SK-N-SH treated with all-trans-retinoic acid at 6 μM for 48 hours (cell line): ENCODE results near the gene DPPA2.

Source experiments
- ATAC-seq: fragments of 200-7000 bp; cut with Tn5 transposase; 3 replicates; pipeline ENCODE4 v1.9.1; 2020; ENCODE audit warnings: mild to moderate bottlenecking, moderate library complexity
- CREB5 ChIP-seq: fragments of 250-450 bp; sonication (Bioruptor Pico); IDR thresholded peaks from 2 replicates; pipeline ENCODE4 v1.5.1; 2020; ENCODE audit warnings: low read depth, mild to moderate bottlenecking, moderate library complexity
- CSDC2 ChIP-seq: fragments of 250-450 bp; sonication (Bioruptor Pico); IDR thresholded peaks from 2 replicates; pipeline ENCODE4 v1.5.0; 2020; ENCODE audit warnings: mild to moderate bottlenecking, moderate library complexity
- ISL1 ChIP-seq: fragments of 250-450 bp; sonication (Bioruptor Pico); IDR thresholded peaks from 2 replicates; pipeline ENCODE4 v2.1.2; 2022; ENCODE audit warnings: mild to moderate bottlenecking, moderate library complexity
- OSR1 ChIP-seq: fragments of 250-450 bp; sonication (Bioruptor Pico); IDR thresholded peaks from 2 replicates; pipeline ENCODE4 v1.8.0; 2022; ENCODE audit warnings: moderate library complexity, mild to moderate bottlenecking, inconsistent platforms
- POU6F1 ChIP-seq: fragments of 250-450 bp; sonication (Bioruptor Pico); IDR thresholded peaks from 2 replicates; pipeline ENCODE4 v1.8.0; 2021; ENCODE audit warnings: low read depth, mild to moderate bottlenecking, moderate library complexity, borderline replicate concordance
- SNAI2 ChIP-seq: fragments of 250-450 bp; sonication (Bioruptor Pico); IDR thresholded peaks from 2 replicates; pipeline ENCODE4 v1.5.0; 2020; ENCODE audit warnings: mild to moderate bottlenecking, moderate library complexity
- TCF4 ChIP-seq: fragments of 250-450 bp; sonication (Bioruptor Pico); IDR thresholded peaks from 2 replicates; pipeline ENCODE4 v1.8.0; 2021; ENCODE audit warnings: mild to moderate bottlenecking, moderate library complexity, borderline replicate concordance
- TOX ChIP-seq: fragments of 250-450 bp; sonication (Bioruptor Pico); IDR thresholded peaks from 2 replicates; pipeline ENCODE4 v1.8.0; 2021; ENCODE audit warnings: mild to moderate bottlenecking, moderate library complexity, borderline replicate concordance
- ZC3H10 ChIP-seq: fragments of 250-450 bp; sonication (Bioruptor Pico); IDR thresholded peaks from 2 replicates; pipeline ENCODE4 v1.5.1; 2021; ENCODE audit warnings: mild to moderate bottlenecking, moderate library complexity
- ZFP3 ChIP-seq: fragments of 250-450 bp; sonication (Bioruptor Pico); IDR thresholded peaks from 2 replicates; pipeline ENCODE4 v1.5.0; 2020; ENCODE audit warnings: mild to moderate bottlenecking, moderate library complexity
- ZNF565 ChIP-seq: fragments of 450-650 bp; formaldehyde crosslinking; conservative IDR thresholded peaks from 2 replicates; pipeline ENCODE4 v1.5.0; 2020; ENCODE audit warnings: low read depth, mild to moderate bottlenecking, moderate library complexity
- ZNF70 ChIP-seq: fragments of 450-650 bp; formaldehyde crosslinking; IDR thresholded peaks from 2 replicates; pipeline ENCODE4 v1.5.0; 2020; ENCODE audit warnings: mild to moderate bottlenecking, moderate library complexity
- TF ChIP-seq, protein P1 (sequence below): fragments of 250-450 bp; sonication (Bioruptor Pico); IDR thresholded peaks from 2 replicates; pipeline ENCODE4 v1.5.1; 2021; ENCODE audit warnings: mild to moderate bottlenecking, moderate library complexity
- TF ChIP-seq, protein P2 (sequence below): fragments of 250-450 bp; sonication (Bioruptor Pico); IDR thresholded peaks from 2 replicates; pipeline ENCODE4 v1.5.0; 2020; ENCODE audit warnings: mild to moderate bottlenecking, moderate library complexity

Gene DPPA2

GRCh38 chr3:109269577-109270275, 46.6 kb downstream of the DPPA2 start:
- no peak for TF ChIP-seq ZNF70 (CRISPR knock-in tag)
- no peak for ATAC-seq

DNA sequence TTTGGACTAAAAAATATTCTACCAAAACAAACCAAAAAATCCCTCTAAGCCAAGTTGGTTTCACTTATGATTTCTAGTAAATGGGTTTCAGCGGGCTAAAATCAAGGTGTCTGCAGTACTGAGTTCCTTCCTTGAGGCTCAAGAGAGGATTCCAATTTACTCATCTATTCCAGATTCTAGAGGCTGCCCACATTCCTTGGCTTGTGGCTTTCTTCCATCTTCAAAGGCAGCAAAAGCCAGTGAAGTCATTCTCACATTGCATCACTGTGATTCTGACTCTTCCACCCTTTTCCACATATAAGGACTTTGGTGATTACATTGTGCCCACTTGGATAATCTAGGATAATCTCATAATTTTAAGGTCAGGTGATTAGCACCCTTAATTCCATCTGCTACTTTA, 48.1 kb downstream of the DPPA2 start:
- ATAC-seq: no peak
- TF ChIP-seq OSR1 (CRISPR knock-in tag): no peak
- TF ChIP-seq ISL1 (CRISPR knock-in tag): no peak
- TF ChIP-seq CREB5: no peak
- TF ChIP-seq ZNF70 (CRISPR knock-in tag): no peak

DNA sequence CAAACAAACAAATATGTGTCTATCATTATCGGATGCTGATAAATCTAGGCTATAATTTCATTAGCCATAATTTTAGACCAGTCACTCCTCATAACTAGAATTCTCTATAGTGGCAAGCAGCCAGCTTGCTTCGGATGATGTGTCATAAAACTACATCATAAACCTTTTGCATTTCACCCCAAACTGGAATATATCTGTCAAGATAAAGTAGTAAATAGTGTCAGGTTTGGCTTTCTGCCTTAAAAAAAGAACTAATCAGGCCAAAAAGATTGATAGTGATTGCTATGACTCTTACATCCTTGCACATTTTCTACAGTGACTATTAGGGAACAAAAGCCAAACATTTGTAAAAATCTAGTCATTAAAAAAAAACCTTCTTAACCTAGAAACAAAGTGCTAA, 51.0 kb downstream of the DPPA2 start:
- peak; percentile 39; the same call in 1 of the 3 replicates for ATAC-seq
- TF ChIP-seq ZFP3 (CRISPR knock-in tag) (no peak), ZC3H10 (CRISPR knock-in tag) (0 out of 2 replicates have a peak, but pooled peaks have one; percentile 44), TOX (CRISPR knock-in tag) (peak; percentile 53; the same call in 1 of the 2 replicates)

GRCh38 chr3:109257269-109257668, 59.0 kb downstream of the DPPA2 start:
- ATAC-seq: peak; percentile 99
- no peak for TF ChIP-seq TCF4 (CRISPR knock-in tag)
- TF ChIP-seq, protein P1, sequence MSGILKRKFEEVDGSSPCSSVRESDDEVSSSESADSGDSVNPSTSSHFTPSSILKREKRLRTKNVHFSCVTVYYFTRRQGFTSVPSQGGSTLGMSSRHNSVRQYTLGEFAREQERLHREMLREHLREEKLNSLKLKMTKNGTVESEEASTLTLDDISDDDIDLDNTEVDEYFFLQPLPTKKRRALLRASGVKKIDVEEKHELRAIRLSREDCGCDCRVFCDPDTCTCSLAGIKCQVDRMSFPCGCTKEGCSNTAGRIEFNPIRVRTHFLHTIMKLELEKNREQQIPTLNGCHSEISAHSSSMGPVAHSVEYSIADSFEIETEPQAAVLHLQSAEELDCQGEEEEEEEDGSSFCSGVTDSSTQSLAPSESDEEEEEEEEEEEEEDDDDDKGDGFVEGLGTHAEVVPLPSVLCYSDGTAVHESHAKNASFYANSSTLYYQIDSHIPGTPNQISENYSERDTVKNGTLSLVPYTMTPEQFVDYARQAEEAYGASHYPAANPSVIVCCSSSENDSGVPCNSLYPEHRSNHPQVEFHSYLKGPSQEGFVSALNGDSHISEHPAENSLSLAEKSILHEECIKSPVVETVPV (CRISPR knock-in tag): no peak
- TF ChIP-seq ZC3H10 (CRISPR knock-in tag): peak; percentile 77
- no peak for TF ChIP-seq CSDC2 (CRISPR knock-in tag)
- no peak for TF ChIP-seq ZNF565 (CRISPR knock-in tag)
- no peak for TF ChIP-seq TOX (CRISPR knock-in tag)
- no peak for TF ChIP-seq SNAI2 (CRISPR knock-in tag)
- no peak for TF ChIP-seq ISL1 (CRISPR knock-in tag)
- TF ChIP-seq ZNF70 (CRISPR knock-in tag): no peak

DNA sequence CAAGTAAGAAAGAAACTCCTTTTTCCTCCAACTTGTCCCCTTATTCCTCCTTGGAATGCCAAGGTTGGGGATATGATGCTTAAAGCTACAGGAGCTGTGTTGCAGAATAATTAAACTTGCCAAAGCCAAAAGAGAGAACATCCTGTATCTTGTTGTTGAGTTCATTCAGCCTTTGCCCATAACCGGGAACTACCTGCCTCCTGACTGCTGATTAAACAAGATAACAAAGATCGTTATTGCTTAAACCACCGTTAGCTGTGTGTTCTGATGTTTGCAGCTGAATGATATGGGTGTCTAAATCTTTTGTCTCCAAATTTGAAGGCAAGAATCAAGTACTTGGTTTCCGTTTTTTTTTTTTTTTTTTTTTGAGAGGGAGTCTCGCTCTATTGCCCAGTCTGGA, 61.5 kb downstream of the DPPA2 start:
- ATAC-seq: no peak

More for the DNA sequence above, 61.5 kb downstream of the DPPA2 start:
- TF ChIP-seq POU6F1 (CRISPR knock-in tag) (no peak), ZFP3 (CRISPR knock-in tag) (no peak), CSDC2 (CRISPR knock-in tag) (no peak)
- TF ChIP-seq, protein P2, sequence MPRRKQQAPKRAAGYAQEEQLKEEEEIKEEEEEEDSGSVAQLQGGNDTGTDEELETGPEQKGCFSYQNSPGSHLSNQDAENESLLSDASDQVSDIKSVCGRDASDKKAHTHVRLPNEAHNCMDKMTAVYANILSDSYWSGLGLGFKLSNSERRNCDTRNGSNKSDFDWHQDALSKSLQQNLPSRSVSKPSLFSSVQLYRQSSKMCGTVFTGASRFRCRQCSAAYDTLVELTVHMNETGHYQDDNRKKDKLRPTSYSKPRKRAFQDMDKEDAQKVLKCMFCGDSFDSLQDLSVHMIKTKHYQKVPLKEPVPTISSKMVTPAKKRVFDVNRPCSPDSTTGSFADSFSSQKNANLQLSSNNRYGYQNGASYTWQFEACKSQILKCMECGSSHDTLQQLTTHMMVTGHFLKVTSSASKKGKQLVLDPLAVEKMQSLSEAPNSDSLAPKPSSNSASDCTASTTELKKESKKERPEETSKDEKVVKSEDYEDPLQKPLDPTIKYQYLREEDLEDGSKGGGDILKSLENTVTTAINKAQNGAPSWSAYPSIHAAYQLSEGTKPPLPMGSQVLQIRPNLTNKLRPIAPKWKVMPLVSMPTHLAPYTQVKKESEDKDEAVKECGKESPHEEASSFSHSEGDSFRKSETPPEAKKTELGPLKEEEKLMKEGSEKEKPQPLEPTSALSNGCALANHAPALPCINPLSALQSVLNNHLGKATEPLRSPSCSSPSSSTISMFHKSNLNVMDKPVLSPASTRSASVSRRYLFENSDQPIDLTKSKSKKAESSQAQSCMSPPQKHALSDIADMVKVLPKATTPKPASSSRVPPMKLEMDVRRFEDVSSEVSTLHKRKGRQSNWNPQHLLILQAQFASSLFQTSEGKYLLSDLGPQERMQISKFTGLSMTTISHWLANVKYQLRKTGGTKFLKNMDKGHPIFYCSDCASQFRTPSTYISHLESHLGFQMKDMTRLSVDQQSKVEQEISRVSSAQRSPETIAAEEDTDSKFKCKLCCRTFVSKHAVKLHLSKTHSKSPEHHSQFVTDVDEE (CRISPR knock-in tag): no peak
